Measurements from ENCODE around the gene TBC1D5. TPM values are rescaled to one million over a fixed set of nuclear protein-coding genes. Genes with fewer than 3 reads are reported as not detected.

The TBC1D5 gene
- total RNA-seq, 1 experiment from 2014 or later, result 30.4 TPM

- ChIA-PET POLR2A (no interaction called here), CTCF (no interaction called here)
- Histone ChIP-seq H3K4me1 (ENCODE audit: control insufficient read depth, insufficient read depth, low read length) (no peaks in the 10 kb centered on the region), H3K36me3 (ENCODE audit: control insufficient read depth, insufficient read depth, low read length) (no peaks in the 10 kb centered on the region), H3K27me3 (ENCODE audit: control insufficient read depth, insufficient read depth, low read length) (no peaks in the 10 kb centered on the region), H3K9me3 (ENCODE audit: control insufficient read depth, insufficient read depth, low read depth, low read length) (no peaks in the 10 kb centered on the region), H3K4me3 (ENCODE audit: low read depth in 2 of 2, low read length in 2 of 2) (no peak overlapping the region), H3K27ac (ENCODE audit: low read length) (no peak overlapping the region)
- intact Hi-C loops (cut with micrococcal nuclease; ENCODE audit: unreplicated experiment), result no loop called here
- DNase-seq (ENCODE audit: low read depth, low spot score) (no peak), ATAC-seq (no peak)
- TF ChIP-seq SIN3A (IDR thresholded peaks at IDR 0.05; ENCODE audit: borderline replicate concordance, insufficient read depth, low read depth, low read length) (no peak), CTCF (IDR thresholded peaks at IDR 0.05) (no peak), TCF7L2 (IDR thresholded peaks at IDR 0.05; ENCODE audit: low read depth, low read length) (no peak), REST (IDR thresholded peaks at IDR 0.05; ENCODE audit: insufficient read depth in 1 of 2, low read depth in 2 of 2, low read length in 1 of 2) (no peak), POLR2AphosphoS5 (IDR thresholded peaks at IDR 0.05; ENCODE audit: low read depth, low read length) (no peak)
- in situ Hi-C loops (cut with HindIII; ENCODE audit: low pct_unique_long_range_greater_than_20kb, low sequenced_read_pairs), result no loop called here
- no TSS peak for BruUV-seq (replicated peaks)
These were observed 385.3 kb downstream of the TBC1D5 start for GRCh38 chr3:17357035-17357710.

GRCh38 chr3:17356585-17356984, 385.8 kb downstream of the TBC1D5 start:
- Histone ChIP-seq H3K4me1 (ENCODE audit: control insufficient read depth, insufficient read depth, low read length) (no peaks in the 10 kb centered on the region), H3K27ac (ENCODE audit: low read length) (no peak overlapping the region), H3K4me3 (ENCODE audit: low read depth in 2 of 2, low read length in 2 of 2) (no peak overlapping the region), H3K27me3 (ENCODE audit: control insufficient read depth, insufficient read depth, low read length) (no peaks in the 10 kb centered on the region), H3K9me3 (ENCODE audit: control insufficient read depth, insufficient read depth, low read depth, low read length) (no peaks in the 10 kb centered on the region), H3K36me3 (ENCODE audit: control insufficient read depth, insufficient read depth, low read length) (no peaks in the 10 kb centered on the region)
- no peak for ATAC-seq
- TF ChIP-seq SIN3A (IDR thresholded peaks at IDR 0.05; ENCODE audit: borderline replicate concordance, insufficient read depth, low read depth, low read length) (no peak), POLR2AphosphoS5 (IDR thresholded peaks at IDR 0.05; ENCODE audit: low read depth, low read length) (no peak), REST (IDR thresholded peaks at IDR 0.05; ENCODE audit: insufficient read depth in 1 of 2, low read depth in 2 of 2, low read length in 1 of 2) (no peak), TCF7L2 (IDR thresholded peaks at IDR 0.05; ENCODE audit: low read depth, low read length) (no peak), CTCF (IDR thresholded peaks at IDR 0.05) (no peak)
- intact Hi-C loops (cut with micrococcal nuclease; ENCODE audit: unreplicated experiment) (no loop called here), in situ Hi-C loops (cut with HindIII; ENCODE audit: low pct_unique_long_range_greater_than_20kb, low sequenced_read_pairs) (no loop called here)
- no TSS peak for BruUV-seq (replicated peaks)
- DNase-seq (ENCODE audit: low read depth, low spot score), result no peak
- ChIA-PET CTCF (no interaction called here), POLR2A (no interaction called here)

Data from Panc1 (cell line).